Psoas muscle (tissue), 8 donors: Measurements from ENCODE around the gene HOXA13. TPM values are rescaled to one million over a fixed set of nuclear protein-coding genes. Genes with fewer than 3 reads are reported as not detected.

Experiments
- ATAC-seq, 4 donors: fragments of 200-7000 bp; cut with Tn5 transposase; one replicate each; pipeline ENCODE4 v1.9.1; 2020; ENCODE audit warnings: moderate library complexity in 3 of 4, mild to moderate bottlenecking in 2 of 4
- DNase-seq, 2 donors: peaks; one replicate each; pipeline ENCODE4 v3.0.0-alpha.2; 2020
- H3K27ac ChIP-seq: fragments of 200-600 bp; one replicate; pipeline ENCODE4 v1.8.0; 2022
- H3K27me3 ChIP-seq, 3 donors: fragments of 200-600 bp in 1 of 3; one replicate each; pipeline versions ENCODE4 v1.6.1 to v1.8.0; 2013 to 2022; ENCODE audit warnings: low read length in 2 of 3, mild to moderate bottlenecking in 2 of 3, moderate library complexity in 1 of 3; ENCODE audit not compliant: insufficient read depth in 3 of 3
- H3K36me3 ChIP-seq, 2 donors: fragments of 200-600 bp in 1 of 2; one replicate each; pipeline versions ENCODE4 v1.6.1 to v1.8.0; 2013 to 2022; ENCODE audit warnings: low read depth in 1 of 2, mild to moderate bottlenecking in 1 of 2, moderate library complexity in 1 of 2; ENCODE audit not compliant: insufficient read depth in 1 of 2
- H3K4me1 ChIP-seq: fragments of 200-600 bp; one replicate; pipeline ENCODE4 v1.8.0; 2022
- H3K4me3 ChIP-seq: fragments of 200-600 bp; one replicate; pipeline ENCODE4 v1.8.0; 2022; ENCODE audit warnings: mild to moderate bottlenecking
- H3K9me3 ChIP-seq: fragments of 200-600 bp; one replicate; pipeline ENCODE4 v1.8.0; 2022
- CTCF ChIP-seq: fragments of 200-600 bp; IDR thresholded peaks from one replicate; pipeline ENCODE4 v1.8.0; 2022; ENCODE audit warnings: antibody characterized with exemption
- WGBS, 3 donors: extraction: QIAGEN DNeasy Blood & Tissue Kit; methylation state at CpG; one replicate each; pipeline versions ENCODE4 v1.1.6 to v1.1.7; 2013; 5-methylcytosine and 5-hydroxymethylcytosine counted together
- intact Hi-C, 2 donors: fragments of 100-400 bp; cut with DNase I; formaldehyde crosslinking; loops; one replicate each; pipeline versions ENCODE4 v1.11.0 to v1.14.2; 2022
- polyA plus RNA-seq, 3 donors: library from polyadenylated mRNA; stranded (reverse); fragments of 200-250 nt; gene quantifications; one replicate each; pipeline ENCODE4 v1.2.3, GENCODE V29; 2013
- total RNA-seq, 4 donors: library from RNA; stranded (reverse); fragmentation: NEBNext Ultra II Directional in 2 of 4; extraction: Animal tissue kit (Norgen Biotek cat#: 25700) in 2 of 4; gene quantifications; one replicate each; pipeline versions ENCODE4 v1.2.1 to v1.2.4, GENCODE V29; 2021 to 2023
- donor health status: healthy with polysubstance abuse.
- donor health status: DM: no; HTN: no; CAD: no; lungs with moderate emphysema.
- donor health status: Bipolar disorder and iron deficiency.
- donor health status: healthy.
- donor health status: DM: yes; HTN: yes; CAD: no.
- donor health status: DM: no; HTN: no; CAD: no.
- donor health status: DM: no; HTN: no; CAD: no.
- donor health status: DM: yes; HTN: yes; CAD: no.

The HOXA13 gene
- total and polyA plus RNA-seq, 7 donors = 0.01 to 0.08 (median 0.06) TPM; not detected in 4

GRCh38 chr7:27166531-27167505 is 33.1 kb downstream of the HOXA13 start:
- intact Hi-C loops = loop anchor here (5.0 to 10.0 kb wide), 3 partner anchors 962 to 1602 kb away; partner anchors contain the start of genes CBX3 (in 1 of the 2) and HNRNPA2B1 (in 1 of the 2)
- H3K9me3 ChIP-seq = no peaks in the 10 kb centered on the region
- peak overlapping the region; percentile 92 for H3K27ac ChIP-seq
- ATAC-seq (peak in 3 of 4 donors; percentile 3 to 16 (median 5)), DNase-seq (peak; percentile 17 to 77)
- H3K4me1 ChIP-seq = peaks cover 25% of the 10 kb centered on the region
- TF ChIP-seq CTCF = no peak
- peak overlapping the region; percentile 79 for H3K4me3 ChIP-seq
- H3K27me3 ChIP-seq = no peaks in the 10 kb centered on the region
- WGBS, 3 donors = 16 to 19% (median 17%) methylated on average over 50 of the region's 50 CpGs
- no peaks in the 10 kb centered on the region for H3K36me3 ChIP-seq

- H3K36me3 ChIP-seq = no peaks in the 10 kb centered on the region
- H3K9me3 ChIP-seq = no peaks in the 10 kb centered on the region
- peaks cover 27% of the 10 kb centered on the region for H3K4me1 ChIP-seq
- DNase-seq (peak in 1 of 2 donors; percentile 75), ATAC-seq (peak in 3 of 4 donors; percentile 12 to 25 (median 15))
- TF ChIP-seq CTCF = no peak
- intact Hi-C loops = loop anchor here (2.0 to 10.0 kb wide), 4 partner anchors 961 to 1601 kb away; partner anchors contain the start of genes CBX3 (in 1 of the 2) and HNRNPA2B1 (in 1 of the 2)
- WGBS, 3 donors = 5 to 8% (median 5%) methylated on average over 46 of the region's 46 CpGs
- H3K4me3 ChIP-seq = peak overlapping the region; percentile 79
- H3K27ac ChIP-seq = peak overlapping the region; percentile 92
- no peaks in the 10 kb centered on the region for H3K27me3 ChIP-seq
Observed at GRCh38 chr7:27165996-27166530, 33.8 kb downstream of the HOXA13 start.

- DNase-seq (peak; percentile 78 to 95), ATAC-seq (peak; percentile 25 to 71 (median 66))
- H3K27ac ChIP-seq = peak within 1 kb of the TSS; percentile 92
- TF ChIP-seq CTCF = peak; percentile 5
- no peaks in the 10 kb centered on the region for H3K27me3 ChIP-seq
- whole genome bisulfite sequencing, 3 donors = 1% methylated on average over 62 to 82 of the region's 82 CpGs
- no peaks in the 10 kb centered on the region for H3K36me3 ChIP-seq
- H3K4me1 ChIP-seq = peaks cover 28% of the 10 kb centered on the region
- intact Hi-C loops = loop anchor here (2.0 to 10.0 kb wide), 4 partner anchors 961 to 1601 kb away; partner anchors contain the start of genes CBX3 (in 1 of the 2) and HNRNPA2B1 (in 1 of the 2)
- no peaks in the 10 kb centered on the region for H3K9me3 ChIP-seq
- peak within 1 kb of the TSS; percentile 79 for H3K4me3 ChIP-seq
Observed at GRCh38 chr7:27165089-27165995, 34.5 kb downstream of the HOXA13 start, which contains the start of gene HOXA9. Gene HOXA9 (minus strand): TSS chr7:27165537. CDS start chr7:27165457, 80 bp downstream.
